Endothelial cell of umbilical vein (primary cell): ENCODE data around the gene ILKAP. TPM values are rescaled to one million over a fixed set of nuclear protein-coding genes. Genes with fewer than 3 reads are reported as not detected.

Experiments used
- BruUV-seq: library from RNA; stranded (reverse); fragments of 400-500 nt; replicated peaks from 2 replicates; lab custom pipeline; 2021; lab: Mats Ljungman, UMichigan
- CTCF ChIA-PET: fragments of 300-600, 350-600 bp; sonication (Branson Sonifier 250); formaldehyde crosslinking; loops from one replicate; lab custom pipeline; 2021; ENCODE audit warnings: antibody characterized with exemption, inconsistent platforms; lab: Charles Lee
- POLR2A ChIA-PET: fragments of 300-600, 350-600 bp; sonication (Branson Sonifier 250); formaldehyde crosslinking; loops from one replicate; lab custom pipeline; 2021; ENCODE audit warnings: antibody characterized with exemption, inconsistent platforms; lab: Charles Lee
- DNase-seq: peaks from one replicate; pipeline ENCODE4 v3.0.0-alpha.2; 2011; ENCODE audit warnings: low read depth, low spot score
- FAIRE-seq: peaks from 2 replicates; lab custom pipeline; 2011; peaks lifted over from hg19 to GRCh38; lab: Jason Lieb, UNC
- H2AFZ ChIP-seq: 2 replicates; pipeline ENCODE4 v1.6.0; 2012; ENCODE audit warnings: low read depth, low read length, control low read depth, inconsistent platforms
- H3K27ac ChIP-seq: 2 replicates; pipeline ENCODE4 v1.5.1; 2011; ENCODE audit warnings: low read depth, mild to moderate bottlenecking, control low read depth, low read length, moderate library complexity; ENCODE audit not compliant: insufficient read depth
- H3K27me3 ChIP-seq, 2 experiments: 2 replicates each; pipeline versions ENCODE4 v1.6.0 to v1.6.1; 2011; ENCODE audit warnings: low read length in 2 of 2, mixed read lengths in 1 of 2; ENCODE audit not compliant: control insufficient read depth in 2 of 2, insufficient read depth in 2 of 2
- H3K36me3 ChIP-seq, 2 experiments: 2 replicates in 1 of 2; 3 replicates in 1 of 2; pipeline ENCODE4 v1.5.1; 2011; ENCODE audit warnings: low read length in 2 of 2, mild to moderate bottlenecking in 1 of 2, moderate library complexity in 1 of 2; ENCODE audit not compliant: control insufficient read depth in 2 of 2, insufficient read depth in 2 of 2; ENCODE audit errors: extremely low read depth in 1 of 2
- H3K4me1 ChIP-seq: 3 replicates; pipeline ENCODE4 v1.5.1; 2011; ENCODE audit warnings: mild to moderate bottlenecking, low read length; ENCODE audit not compliant: control insufficient read depth, insufficient read depth; ENCODE audit errors: extremely low read depth
- H3K4me2 ChIP-seq: 2 replicates; pipeline ENCODE4 v1.6.1; 2011; ENCODE audit warnings: low read length, control low read depth, mixed read lengths; ENCODE audit not compliant: insufficient read depth
- H3K4me3 ChIP-seq, 3 experiments: fragments of 200-600 bp in 1 of 3; sonication (generic), shearing (Covaris generic) in 1 of 3; replicated peaks in 1 of 3; 2 replicates each; pipeline ENCODE4 v1.5.1; 2011 to 2016; ENCODE audit warnings: control low read depth in 3 of 3, low read length in 3 of 3, mild to moderate bottlenecking in 2 of 3, inconsistent platforms in 1 of 3, low read depth in 1 of 3, moderate library complexity in 1 of 3; ENCODE audit not compliant: insufficient read depth in 1 of 3
- H3K79me2 ChIP-seq: 2 replicates; pipeline ENCODE4 v1.6.0; 2012; ENCODE audit warnings: low read length, inconsistent platforms; ENCODE audit not compliant: control insufficient read depth, insufficient read depth
- H3K9ac ChIP-seq: replicated peaks from 2 replicates; pipeline ENCODE3; 2011; ENCODE audit warnings: low read length, control low read depth; ENCODE audit not compliant: insufficient read depth; ENCODE audit errors: extremely low read depth
- H3K9me1 ChIP-seq: replicated peaks from 3 replicates; pipeline ENCODE4 v1.6.0; 2011; ENCODE audit warnings: mild to moderate bottlenecking, low read length; ENCODE audit not compliant: control insufficient read depth, insufficient read depth; ENCODE audit errors: extremely low read depth
- H3K9me3 ChIP-seq: replicated peaks from 2 replicates; pipeline ENCODE4 v1.5.1; 2012; ENCODE audit warnings: low read length, inconsistent platforms; ENCODE audit not compliant: control insufficient read depth, insufficient read depth
- H4K20me1 ChIP-seq: replicated peaks from 2 replicates; pipeline ENCODE3; 2011; ENCODE audit warnings: mild to moderate bottlenecking, low read length; ENCODE audit not compliant: control insufficient read depth, insufficient read depth; ENCODE audit errors: extremely low read depth
- EZH2 ChIP-seq: IDR thresholded peaks from 2 replicates; pipeline ENCODE4 v1.6.1; 2012; ENCODE audit warnings: borderline replicate concordance, low read depth, mild to moderate bottlenecking, moderate library complexity, low read length, inconsistent platforms; ENCODE audit not compliant: severe bottlenecking
- POLR2A ChIP-seq: IDR thresholded peaks from 2 replicates; pipeline ENCODE4 v1.6.1; 2012; ENCODE audit warnings: low read depth, mild to moderate bottlenecking, control low read depth, low read length
- dilution Hi-C: fragments of 300-500 bp; cut with MboI; formaldehyde crosslinking; loops from one replicate; pipeline ENCODE4 v1.15.0; 2019; ENCODE audit warnings: low sequenced_read_pairs; ENCODE audit not compliant: extremely low pct_ligation_motif_present
- intact Hi-C: fragments of 100-400 bp; cut with micrococcal nuclease; formaldehyde crosslinking; loops from one replicate; pipeline ENCODE4 v1.10.0; 2022
- polyA plus RNA-seq, 4 experiments: library from polyadenylated mRNA; depleted of rRNA in 3 of 4; stranded (reverse) in 3 of 4; unstranded in 1 of 4; fragments of >200 nt; gene quantifications; 2 replicates each; pipeline versions ENCODE4 v1.2.1 to v1.2.3, GENCODE V29; 2011 to 2012; ENCODE audit warnings: missing spikeins in 1 of 4
- total RNA-seq: library from RNA; stranded (reverse); gene quantifications from 2 replicates; pipeline ENCODE4 v1.2.3, GENCODE V29; 2021
- TF ChIP-seq, protein P1 (sequence below), 2 donors: IDR thresholded peaks; 1 replicate in 1 of 2; 2 replicates in 1 of 2; pipeline ENCODE4 v1.5.1; 2011; ENCODE audit warnings: low read length in 2 of 2, mild to moderate bottlenecking in 2 of 2, moderate library complexity in 2 of 2, control low read depth in 1 of 2, inconsistent platforms in 1 of 2, low read depth in 1 of 2; ENCODE audit not compliant: insufficient read depth in 1 of 2; ENCODE audit errors: extremely low read depth in 1 of 2

The ILKAP gene
- total and polyA plus RNA-seq, 2 donors (not counting 3 experiments of a cell fraction or from before 2014, with no cell fraction given): 49.2 to 49.8 TPM

DNA sequence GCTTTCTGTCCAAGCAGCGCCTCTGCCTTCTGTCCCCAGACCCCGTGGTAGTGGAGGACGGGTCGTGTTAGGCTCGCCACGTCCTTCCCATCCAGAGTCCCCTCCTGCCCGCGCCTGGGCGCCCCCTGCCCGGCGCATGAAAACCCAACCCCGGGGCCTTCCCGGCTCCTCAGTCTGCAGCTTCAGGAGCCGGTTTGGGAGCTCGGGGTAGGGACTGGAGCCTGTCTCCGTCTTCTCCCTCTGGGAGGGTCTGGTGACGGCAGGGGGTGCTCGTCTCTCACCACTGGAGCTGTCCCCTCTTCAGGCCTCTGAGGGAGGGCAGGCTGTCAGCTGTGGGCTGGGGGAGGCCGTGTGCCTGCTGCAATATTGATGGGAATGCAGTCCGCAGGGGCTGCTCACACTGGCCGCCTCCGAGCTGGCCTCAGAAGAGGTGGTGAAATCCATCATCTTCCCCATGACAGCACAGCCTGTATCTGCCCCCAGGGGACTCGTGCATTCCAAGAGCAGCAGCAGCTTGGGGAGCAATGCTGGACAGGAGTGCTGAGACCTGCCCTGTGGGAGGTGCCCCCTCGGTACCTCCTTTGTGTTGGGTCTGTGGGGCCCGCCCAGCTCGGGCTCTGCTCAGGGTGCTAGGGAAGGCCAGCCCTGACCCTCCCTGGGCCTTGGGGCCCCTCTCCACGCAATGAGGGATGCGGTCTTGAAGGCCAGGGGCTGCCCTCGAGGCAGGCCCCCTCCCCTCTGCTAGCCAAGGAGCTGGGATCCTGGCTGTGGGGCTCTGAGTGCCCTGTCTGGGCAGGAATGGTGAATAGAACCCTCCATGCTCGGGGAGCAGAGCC lies 82.8 kb downstream of the ILKAP start:
- Histone ChIP-seq H3K79me2 (no peaks in the 10 kb centered on the region), H3K4me1 (no peaks in the 10 kb centered on the region), H3K36me3 (no peaks in the 10 kb centered on the region), H3K9ac (no peak overlapping the region), H3K9me3 (no peaks in the 10 kb centered on the region), H2AFZ (no peak overlapping the region), H3K9me1 (no peaks in the 10 kb centered on the region), H3K27me3 (peaks cover 1 to 2% of the 10 kb centered on the region in 2 experiments), H4K20me1 (no peaks in the 10 kb centered on the region), H3K4me2 (no peak overlapping the region), H3K4me3 (no peak overlapping the region), H3K27ac (no peak overlapping the region)
- FAIRE-seq: no peak
- DNase-seq: no peak
- dilution Hi-C loops (no loop called here), intact Hi-C loops (no loop called here)
- TF ChIP-seq, protein P1, sequence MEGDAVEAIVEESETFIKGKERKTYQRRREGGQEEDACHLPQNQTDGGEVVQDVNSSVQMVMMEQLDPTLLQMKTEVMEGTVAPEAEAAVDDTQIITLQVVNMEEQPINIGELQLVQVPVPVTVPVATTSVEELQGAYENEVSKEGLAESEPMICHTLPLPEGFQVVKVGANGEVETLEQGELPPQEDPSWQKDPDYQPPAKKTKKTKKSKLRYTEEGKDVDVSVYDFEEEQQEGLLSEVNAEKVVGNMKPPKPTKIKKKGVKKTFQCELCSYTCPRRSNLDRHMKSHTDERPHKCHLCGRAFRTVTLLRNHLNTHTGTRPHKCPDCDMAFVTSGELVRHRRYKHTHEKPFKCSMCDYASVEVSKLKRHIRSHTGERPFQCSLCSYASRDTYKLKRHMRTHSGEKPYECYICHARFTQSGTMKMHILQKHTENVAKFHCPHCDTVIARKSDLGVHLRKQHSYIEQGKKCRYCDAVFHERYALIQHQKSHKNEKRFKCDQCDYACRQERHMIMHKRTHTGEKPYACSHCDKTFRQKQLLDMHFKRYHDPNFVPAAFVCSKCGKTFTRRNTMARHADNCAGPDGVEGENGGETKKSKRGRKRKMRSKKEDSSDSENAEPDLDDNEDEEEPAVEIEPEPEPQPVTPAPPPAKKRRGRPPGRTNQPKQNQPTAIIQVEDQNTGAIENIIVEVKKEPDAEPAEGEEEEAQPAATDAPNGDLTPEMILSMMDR (IDR thresholded peaks at IDR 0.05; ENCODE audit: extremely low read depth in 1 of 2, insufficient read depth in 1 of 2, low read depth in 1 of 2, low read length in 2 of 2): peak in 1 of 2 donors; percentile 31
- no peak for TF ChIP-seq POLR2A
- TF ChIP-seq EZH2: no peak
- BruUV-seq: no TSS peak
- CTCF ChIA-PET: interaction anchor here (1.3 to 2.4 kb wide), 2 partner anchors 12 to 143 kb away, joined by 3 to 22 read pairs; no protein-coding TSS in a partner anchor
- POLR2A ChIA-PET: no interaction called here

Other genes starting within 250 kb of the ILKAP start
- gene UBE2F, start 236.7 kb downstream of the ILKAP start, total RNA-seq: 42.3 and 47.4 TPM in 2 replicates
- gene UBE2F, start 236.7 kb downstream of the ILKAP start, polyA plus RNA-seq: 31.6 and 45.6 TPM in 2 replicates
- gene SCLY, start 142.7 kb downstream of the ILKAP start, total RNA-seq: 28.6 and 32.7 TPM in 2 replicates
- 22.6 and 24.5 TPM in 2 replicates for gene SCLY, start 142.7 kb downstream of the ILKAP start, polyA plus RNA-seq
- not detected in 2 replicates for gene ESPNL, start 103.4 kb downstream of the ILKAP start, total RNA-seq
- gene ESPNL, start 103.4 kb downstream of the ILKAP start, polyA plus RNA-seq: not detected in 2 replicates
- gene KLHL30, start 65.0 kb downstream of the ILKAP start, total RNA-seq: not detected in 2 replicates
- not detected in 2 replicates for gene KLHL30, start 65.0 kb downstream of the ILKAP start, polyA plus RNA-seq
- 0.46 and 1.2 TPM in 2 replicates for gene ERFE, start 44.7 kb downstream of the ILKAP start, total RNA-seq
- gene ERFE, start 44.7 kb downstream of the ILKAP start, polyA plus RNA-seq: 0.48 and 0.65 TPM in 2 replicates
- 5.1 and 5.4 TPM in 2 replicates for gene HES6, start 36.3 kb upstream of the ILKAP start, total RNA-seq
- gene HES6, start 36.3 kb upstream of the ILKAP start, polyA plus RNA-seq: 2.2 and 4.3 TPM in 2 replicates
- gene PER2, start 84.9 kb upstream of the ILKAP start, total RNA-seq: 3.3 and 3.8 TPM in 2 replicates
- gene PER2, start 84.9 kb upstream of the ILKAP start, polyA plus RNA-seq: 0.60 and 0.86 TPM in 2 replicates
- 15.0 and 15.9 TPM in 2 replicates for gene TRAF3IP1, start 116.8 kb upstream of the ILKAP start, total RNA-seq
- 2.1 and 3.4 TPM in 2 replicates for gene TRAF3IP1, start 116.8 kb upstream of the ILKAP start, polyA plus RNA-seq
- gene ASB1, start 223.2 kb upstream of the ILKAP start, total RNA-seq: 16.2 and 16.7 TPM in 2 replicates
- 12.3 and 12.9 TPM in 2 replicates for gene ASB1, start 223.2 kb upstream of the ILKAP start, polyA plus RNA-seq